NCI-H774 (cell line): ENCODE measurements around the gene TDRD9.
A peak's percentile ranks its signal among the peaks of the same experiment; 100 is the strongest.
"Not testable (repeated sequence)": the region's sequence is repeated elsewhere in the genome, so short reads cannot be mapped to it uniquely, and the experiment has no call there.

ENCODE experiments used
- DNase-seq: peaks from one replicate; lab custom pipeline; 2025; lab: John Stamatoyannopoulos, UW

The TDRD9 gene

DNA sequence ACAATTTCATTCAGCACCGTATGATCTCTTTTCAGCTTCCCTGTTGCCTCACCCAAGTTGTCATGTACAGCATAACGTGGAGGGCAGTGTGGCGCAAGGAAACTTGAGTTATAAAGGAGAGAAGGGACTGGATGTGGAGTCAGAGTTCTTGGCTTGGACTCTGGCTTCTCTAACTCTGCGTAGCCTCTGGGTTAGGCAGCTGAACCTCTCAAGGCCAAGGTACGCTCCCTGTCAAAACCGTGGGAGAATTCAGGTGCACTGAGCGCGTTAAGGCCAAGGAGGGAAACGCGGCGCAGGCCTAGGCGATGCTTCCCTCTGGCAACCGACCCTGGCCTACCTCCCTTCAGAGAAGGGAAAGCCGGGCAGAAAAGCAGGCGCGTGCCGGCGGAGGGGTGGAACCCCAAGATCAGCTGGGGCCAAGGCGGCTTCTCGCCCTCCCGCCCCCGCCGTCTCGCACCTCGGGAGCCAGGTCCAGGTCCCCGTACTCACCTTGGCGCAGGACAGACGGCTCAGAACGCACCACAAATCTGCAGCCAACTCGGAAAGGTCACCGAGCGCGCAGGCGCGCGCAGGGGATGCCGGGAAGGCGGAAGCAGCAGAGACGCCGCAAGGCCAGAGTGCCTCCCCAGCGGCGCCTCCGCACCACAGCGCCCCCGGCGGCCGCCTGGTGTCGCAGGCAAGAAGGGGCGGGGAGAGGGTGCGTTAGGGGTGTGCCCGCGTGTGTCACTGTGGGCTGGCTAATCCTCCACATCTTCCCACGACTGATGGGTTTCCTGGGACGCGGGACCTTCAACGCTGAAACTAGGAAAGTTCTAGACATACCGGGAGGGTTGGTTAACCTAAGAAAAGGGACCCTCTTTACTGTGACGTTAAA, 7.0 kb upstream of the TDRD9 start:
- peak; percentile 92 for DNase-seq

- DNase-seq: not testable (repeated sequence)
Observed at GRCh38 chr14:103921855-103922200, 6.4 kb upstream of the TDRD9 start.

- no peak for DNase-seq
Observed at GRCh38 chr14:103923863-103924262, 4.4 kb upstream of the TDRD9 start.

- DNase-seq: no peak
Observed at GRCh38 chr14:103925316-103925715, 2.9 kb upstream of the TDRD9 start.

DNA sequence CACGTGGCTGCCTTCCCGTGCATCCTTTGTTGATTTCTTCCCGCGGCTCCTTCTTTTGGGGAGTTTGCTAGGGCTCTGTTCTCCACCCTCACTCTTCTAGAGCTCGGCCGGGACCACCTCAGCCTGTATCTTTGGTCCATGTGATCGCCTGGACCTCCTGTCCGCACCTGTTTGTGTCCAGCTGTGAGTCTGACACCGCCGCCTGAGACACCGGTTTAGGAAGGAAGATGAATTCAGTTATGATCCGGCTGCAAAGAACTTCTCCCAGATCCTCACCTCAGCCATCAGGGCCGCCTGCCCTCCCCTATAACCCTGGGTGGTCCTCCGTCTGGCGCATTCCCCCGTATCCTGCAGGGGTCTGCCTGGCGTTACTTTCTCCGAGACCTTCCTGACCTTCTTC, 690 bp upstream of the TDRD9 start:
- no peak for DNase-seq

DNA sequence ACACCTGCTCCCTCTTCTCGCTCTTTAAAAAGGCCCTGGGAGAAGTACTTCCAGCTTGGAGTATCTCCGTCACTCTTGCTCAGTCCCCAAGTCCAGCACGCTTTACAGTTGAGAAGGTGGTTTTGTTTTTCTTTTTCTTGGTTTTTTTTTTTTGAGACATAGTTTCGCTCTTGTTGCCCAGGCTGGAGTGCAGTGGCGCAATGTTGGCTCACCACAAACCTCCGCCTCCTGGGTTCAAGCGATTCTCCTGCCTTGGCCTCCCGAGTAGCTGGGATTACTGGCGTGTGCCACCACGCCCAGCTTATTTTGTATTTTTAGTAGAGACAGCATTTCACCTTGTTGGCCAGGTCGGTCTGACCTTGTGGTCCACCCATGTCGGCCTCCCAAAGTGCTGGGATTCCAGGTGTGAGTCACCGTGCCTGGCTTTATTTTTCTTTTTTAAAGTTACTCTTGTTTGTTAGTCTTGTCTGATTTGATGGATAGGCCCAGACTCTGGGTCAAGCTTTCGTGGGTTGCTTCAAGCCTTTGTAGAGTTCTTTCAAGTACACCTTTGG, 1.9 kb downstream of the TDRD9 start:
- no peak for DNase-seq

GRCh38 chr14:103931422-103931821, 3.2 kb downstream of the TDRD9 start:
- no peak for DNase-seq

- DNase-seq: no peak
Observed at GRCh38 chr14:103932791-103933490, 4.7 kb downstream of the TDRD9 start.

DNA sequence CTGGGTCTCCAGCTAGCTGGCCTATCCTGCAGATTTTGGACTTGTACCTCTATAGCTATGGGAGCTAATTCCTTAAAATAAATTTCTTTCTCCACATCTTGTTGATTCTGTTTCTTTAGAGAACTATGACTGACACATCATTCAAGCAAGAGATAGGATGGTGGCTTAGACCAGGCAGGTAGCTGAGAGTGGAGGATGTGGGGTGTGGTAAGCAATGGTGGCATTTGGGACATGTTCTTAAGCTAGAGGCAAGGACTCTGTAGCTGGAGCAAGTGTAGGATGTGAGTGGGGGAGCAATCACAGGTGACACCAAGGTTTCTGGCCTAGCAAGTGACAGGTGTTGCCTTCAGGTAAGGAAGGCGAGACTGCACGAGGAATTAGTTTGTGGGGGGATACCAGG, 6.8 kb downstream of the TDRD9 start:
- DNase-seq: no peak

- DNase-seq: no peak
Observed at GRCh38 chr14:103941462-103941861, 13.2 kb downstream of the TDRD9 start.

GRCh38 chr14:103941973-103942736, 13.9 kb downstream of the TDRD9 start, which contains the start of gene RD3L:
Gene RD3L (minus strand): TSS chr14:103942529. CDS start chr14:103941695, 834 bp downstream.
- no peak for DNase-seq

GRCh38 chr14:103943673-103944072, 15.4 kb downstream of the TDRD9 start:
- DNase-seq: no peak

DNA sequence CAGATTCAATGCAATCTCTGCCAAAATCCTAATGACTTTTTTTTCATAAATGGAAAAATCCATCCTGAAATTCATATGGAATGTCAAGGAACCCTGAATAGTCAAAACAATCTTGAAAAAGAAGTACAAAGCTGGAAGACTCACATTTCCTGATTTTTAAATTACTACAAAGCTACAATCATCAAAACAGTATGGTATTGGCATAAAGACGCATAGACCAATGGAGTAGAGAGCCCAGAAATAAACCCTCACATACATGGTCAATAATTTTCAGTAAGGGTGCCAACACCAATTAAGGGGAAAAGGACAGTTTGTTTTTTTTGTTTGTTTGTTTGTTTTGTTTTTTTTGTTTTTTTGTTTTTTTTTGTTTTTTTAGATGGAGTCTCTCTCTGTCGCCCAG, 18.7 kb downstream of the TDRD9 start:
- DNase-seq: no peak

- no peak for DNase-seq
Observed at GRCh38 chr14:103948442-103948841, 20.2 kb downstream of the TDRD9 start.

GRCh38 chr14:103949131-103949790, 21.0 kb downstream of the TDRD9 start:
- no peak for DNase-seq

- no peak for DNase-seq
Observed at GRCh38 chr14:103960457-103961055, 32.3 kb downstream of the TDRD9 start.

- DNase-seq: no peak
Observed at GRCh38 chr14:103961928-103962578, 33.8 kb downstream of the TDRD9 start.

DNA sequence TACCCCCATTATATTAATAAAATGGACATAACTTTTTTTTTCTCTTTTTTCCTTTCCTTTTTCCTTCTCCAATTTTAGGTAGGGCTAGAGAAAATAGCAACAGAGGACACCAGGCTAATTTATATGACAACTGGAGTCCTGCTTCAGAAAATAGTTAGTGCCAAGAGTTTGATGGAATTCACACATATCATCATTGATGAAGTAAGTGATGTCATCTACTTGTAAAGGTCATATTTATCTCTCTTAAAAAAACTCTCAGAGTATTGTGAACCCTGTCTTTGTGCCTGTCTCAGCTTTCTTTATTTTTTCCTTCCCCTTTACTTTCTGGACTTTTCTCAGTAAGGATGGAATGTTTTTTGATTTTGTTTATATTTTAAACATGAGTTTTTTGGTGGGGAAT, 38.4 kb downstream of the TDRD9 start:
- DNase-seq: no peak

DNA sequence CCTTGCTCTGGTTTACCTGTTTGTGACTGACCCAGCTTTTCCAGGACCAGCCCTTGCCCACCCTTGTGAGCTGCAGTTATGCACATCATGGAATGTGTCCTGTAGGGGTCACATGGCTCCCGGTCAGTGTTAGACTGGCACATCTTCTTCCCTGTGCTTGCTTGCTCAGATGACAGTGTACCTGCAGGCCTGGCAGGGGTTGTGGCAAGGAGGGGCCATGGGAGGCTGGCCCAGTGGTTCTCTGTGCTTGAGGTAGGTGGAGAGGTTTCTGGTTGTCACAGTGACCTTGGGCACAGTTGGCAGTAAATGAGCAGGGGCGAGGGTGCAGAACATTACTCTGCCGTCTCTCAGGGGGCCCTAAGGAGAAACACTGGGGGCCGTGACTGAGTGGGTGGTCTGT, 41.7 kb downstream of the TDRD9 start:
- DNase-seq: no peak

DNA sequence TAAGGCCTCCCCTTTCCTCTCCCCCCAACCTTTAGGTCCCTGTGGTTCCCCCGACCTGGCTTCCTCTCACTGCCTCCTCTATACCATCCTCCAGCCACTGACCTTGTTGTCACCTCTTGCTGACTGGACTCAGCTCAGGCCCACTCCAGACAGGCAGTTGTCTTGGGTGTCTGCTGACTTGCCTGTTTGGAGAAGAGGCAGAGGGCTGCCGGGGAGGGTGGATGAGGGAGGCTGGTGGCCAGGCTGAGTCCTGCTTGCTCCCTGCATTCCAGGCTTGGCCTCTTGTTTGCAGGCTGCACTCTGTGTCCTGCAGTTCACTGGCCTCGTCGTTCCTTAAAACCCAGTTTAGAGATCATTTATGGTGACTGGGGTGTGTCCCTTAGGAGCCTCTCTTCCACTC, 45.1 kb downstream of the TDRD9 start:
- DNase-seq: no peak

GRCh38 chr14:103974575-103974974, 46.3 kb downstream of the TDRD9 start:
- no peak for DNase-seq
